Loucy (cell line): ENCODE measurements around the gene U2AF2.

Source experiments
- H2AFZ ChIP-seq: fragments of 200-600 bp; sonication (generic); 2 replicates; pipeline ENCODE4 v1.6.0; 2016; ENCODE audit warnings: antibody characterized with exemption, mild to moderate bottlenecking, low read length, moderate library complexity
- H3F3A ChIP-seq: fragments of 200-600 bp; 2 replicates; pipeline ENCODE4 v1.6.0; 2016; ENCODE audit warnings: antibody characterized with exemption, low read depth, mild to moderate bottlenecking
- H3K27me3 ChIP-seq: fragments of 200-600 bp; sonication (generic); 2 replicates; pipeline ENCODE4 v1.6.1; 2014; ENCODE audit warnings: low read length, mild to moderate bottlenecking; ENCODE audit not compliant: insufficient read depth, poor library complexity, severe bottlenecking
- H3K36me3 ChIP-seq: fragments of 200-600 bp; sonication (generic); 2 replicates; pipeline ENCODE4 v1.6.1; 2016; ENCODE audit warnings: low read length; ENCODE audit not compliant: insufficient read depth
- H3K4me1 ChIP-seq: fragments of 200-600 bp; sonication (generic); 2 replicates; pipeline ENCODE4 v1.5.1; 2014; ENCODE audit warnings: low read length, mild to moderate bottlenecking; ENCODE audit not compliant: insufficient read depth, poor library complexity, severe bottlenecking
- H3K4me2 ChIP-seq: fragments of 200-600 bp; sonication (generic); 2 replicates; pipeline ENCODE4 v1.6.0; 2014; ENCODE audit warnings: antibody characterized with exemption, low read length, low read depth, mild to moderate bottlenecking; ENCODE audit not compliant: poor library complexity, severe bottlenecking
- H3K4me3 ChIP-seq: fragments of 200-600 bp; sonication (generic); 2 replicates; pipeline ENCODE4 v1.5.1; 2014; ENCODE audit warnings: low read length, mild to moderate bottlenecking, mixed read lengths; ENCODE audit not compliant: poor library complexity, severe bottlenecking
- H3K79me2 ChIP-seq: fragments of 200-600 bp; sonication (generic); 2 replicates; pipeline ENCODE4 v1.6.1; 2014; ENCODE audit warnings: low read length; ENCODE audit not compliant: insufficient read depth
- H3K9ac ChIP-seq: fragments of 200-600 bp; sonication (generic); 2 replicates; pipeline ENCODE4 v1.6.0; 2014; ENCODE audit warnings: mild to moderate bottlenecking, low read depth, low read length, moderate library complexity; ENCODE audit not compliant: poor library complexity, severe bottlenecking
- H3K9me2 ChIP-seq: fragments of 200-600 bp; sonication (generic); replicated peaks from 2 replicates; pipeline ENCODE4 v1.6.1; 2016; ENCODE audit warnings: low read depth, low read length, mixed read lengths
- H3K9me3 ChIP-seq: fragments of 200-600 bp; sonication (generic); 2 replicates; pipeline ENCODE4 v1.6.1; 2014; ENCODE audit warnings: mild to moderate bottlenecking, antibody characterized with exemption, low read length, low read depth; ENCODE audit not compliant: insufficient read depth
- H4K20me1 ChIP-seq: fragments of 200-600 bp; sonication (generic); 2 replicates; pipeline ENCODE4 v1.6.0; 2014; ENCODE audit warnings: antibody characterized with exemption, low read length, mild to moderate bottlenecking; ENCODE audit not compliant: insufficient read depth, poor library complexity, severe bottlenecking
- EZH2phosphoT487 ChIP-seq: fragments of 200-600 bp; IDR thresholded peaks from 2 replicates; pipeline ENCODE4 v1.6.1; 2018; ENCODE audit warnings: antibody characterized with exemption, mild to moderate bottlenecking, moderate library complexity, borderline replicate concordance
- TF ChIP-seq, protein P1 (sequence below): fragments of 200-600 bp; sonication (generic); conservative IDR thresholded peaks from 2 replicates; pipeline ENCODE4 v1.5.1; 2014; ENCODE audit warnings: mild to moderate bottlenecking, antibody characterized with exemption, low read length

Gene U2AF2

DNA sequence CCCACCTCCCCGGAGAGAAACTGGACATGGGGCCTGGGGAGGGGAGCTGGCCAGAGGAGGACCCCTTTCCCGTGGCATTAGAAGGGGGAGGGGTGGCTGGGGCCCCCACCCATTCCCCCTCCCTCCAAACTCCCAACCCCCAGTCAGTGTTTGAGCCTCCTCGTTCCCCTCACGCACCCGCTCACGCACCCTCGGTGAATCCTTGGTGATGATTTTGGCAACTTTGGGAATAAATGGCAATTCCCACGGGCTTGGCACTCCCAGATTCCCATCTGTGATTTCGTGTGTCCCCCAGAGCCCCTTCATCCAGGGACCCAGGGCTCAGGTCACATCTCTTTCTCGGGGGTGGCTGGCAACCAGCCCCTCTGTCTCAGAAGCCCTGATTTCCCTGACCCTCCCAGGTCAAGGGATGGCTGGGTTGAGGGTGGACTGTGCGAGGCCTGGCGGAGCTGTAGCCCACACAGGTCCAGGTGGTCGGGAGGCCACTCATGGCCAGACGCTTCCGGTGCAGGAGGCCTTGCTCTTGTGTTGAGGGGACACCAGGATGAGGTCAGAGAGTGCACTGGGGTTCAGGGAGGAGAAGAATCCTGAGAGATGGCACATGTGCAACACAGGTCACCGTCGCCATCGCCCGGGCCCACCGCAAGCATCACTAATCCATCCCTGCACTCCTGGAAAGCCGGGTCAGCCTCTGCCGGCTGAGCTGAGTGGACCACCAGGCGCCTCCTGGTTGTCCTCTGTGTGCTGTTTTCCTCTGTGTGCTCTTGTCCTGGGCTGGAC, 40.9 kb downstream of the U2AF2 start:
- Histone ChIP-seq H3K9me2 (no peaks in the 10 kb centered on the region), H2AFZ (no peak overlapping the region), H3K4me1 (no peaks in the 10 kb centered on the region), H3F3A (no peaks in the 10 kb centered on the region), H3K4me2 (no peak overlapping the region), H3K79me2 (no peaks in the 10 kb centered on the region), H3K9ac (no peak overlapping the region), H3K9me3 (no peaks in the 10 kb centered on the region), H3K36me3 (peaks cover 57% of the 10 kb centered on the region; the same call in 1 of the 2 replicates), H3K27me3 (no peaks in the 10 kb centered on the region), H3K4me3 (no peak overlapping the region), H4K20me1 (no peaks in the 10 kb centered on the region)
- TF ChIP-seq, protein P1, sequence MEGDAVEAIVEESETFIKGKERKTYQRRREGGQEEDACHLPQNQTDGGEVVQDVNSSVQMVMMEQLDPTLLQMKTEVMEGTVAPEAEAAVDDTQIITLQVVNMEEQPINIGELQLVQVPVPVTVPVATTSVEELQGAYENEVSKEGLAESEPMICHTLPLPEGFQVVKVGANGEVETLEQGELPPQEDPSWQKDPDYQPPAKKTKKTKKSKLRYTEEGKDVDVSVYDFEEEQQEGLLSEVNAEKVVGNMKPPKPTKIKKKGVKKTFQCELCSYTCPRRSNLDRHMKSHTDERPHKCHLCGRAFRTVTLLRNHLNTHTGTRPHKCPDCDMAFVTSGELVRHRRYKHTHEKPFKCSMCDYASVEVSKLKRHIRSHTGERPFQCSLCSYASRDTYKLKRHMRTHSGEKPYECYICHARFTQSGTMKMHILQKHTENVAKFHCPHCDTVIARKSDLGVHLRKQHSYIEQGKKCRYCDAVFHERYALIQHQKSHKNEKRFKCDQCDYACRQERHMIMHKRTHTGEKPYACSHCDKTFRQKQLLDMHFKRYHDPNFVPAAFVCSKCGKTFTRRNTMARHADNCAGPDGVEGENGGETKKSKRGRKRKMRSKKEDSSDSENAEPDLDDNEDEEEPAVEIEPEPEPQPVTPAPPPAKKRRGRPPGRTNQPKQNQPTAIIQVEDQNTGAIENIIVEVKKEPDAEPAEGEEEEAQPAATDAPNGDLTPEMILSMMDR = no peak
- no peak for TF ChIP-seq EZH2phosphoT487

DNA sequence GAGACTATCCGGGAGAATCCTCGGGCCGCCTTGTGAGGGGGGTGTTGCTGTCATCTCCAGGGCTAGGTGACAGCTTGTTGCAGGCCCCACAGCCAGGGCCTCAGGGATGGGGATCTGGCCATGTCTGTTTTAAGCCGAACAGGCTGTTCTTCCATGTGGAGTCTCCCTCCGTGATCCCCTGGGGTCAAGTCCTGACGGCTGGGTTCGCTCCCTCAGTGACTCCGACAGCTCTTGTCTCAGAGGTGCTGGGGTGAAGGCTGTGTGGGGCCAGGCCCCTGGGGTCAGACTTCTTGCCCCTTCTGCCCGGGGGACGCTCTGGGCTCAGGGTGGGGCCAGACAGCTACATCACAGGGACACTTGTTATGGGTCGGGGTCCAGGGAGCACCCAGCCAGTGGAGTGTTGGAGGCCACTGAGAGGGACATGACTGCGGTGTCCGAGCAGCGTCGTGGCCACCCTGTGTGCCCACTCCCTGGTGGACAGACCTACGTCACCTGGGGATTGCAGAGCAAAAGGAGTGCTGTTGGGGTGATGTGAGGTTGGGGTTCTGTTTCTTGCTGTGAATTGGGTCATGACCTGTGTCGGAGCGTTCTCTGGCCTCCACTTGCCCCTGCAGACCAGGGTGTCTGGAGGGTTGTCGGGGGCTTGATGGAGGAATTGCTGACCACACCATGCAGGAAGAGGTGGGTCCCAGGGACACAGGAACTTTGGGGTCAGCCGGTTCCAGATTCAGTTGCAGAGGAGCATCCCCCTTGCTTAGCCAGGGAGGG, 41.6 kb downstream of the U2AF2 start:
- H3K4me3 ChIP-seq = no peak overlapping the region
- H3K27me3 ChIP-seq = no peaks in the 10 kb centered on the region
- no peaks in the 10 kb centered on the region for H3F3A ChIP-seq
- H3K79me2 ChIP-seq = no peaks in the 10 kb centered on the region
- no peak overlapping the region for H3K4me2 ChIP-seq
- peaks cover 50% of the 10 kb centered on the region; the same call in 1 of the 2 replicates for H3K36me3 ChIP-seq
- H3K9me3 ChIP-seq = no peaks in the 10 kb centered on the region
- H3K9ac ChIP-seq = no peak overlapping the region
- TF ChIP-seq EZH2phosphoT487 = no peak
- TF ChIP-seq, protein P1 = no peak
- no peaks in the 10 kb centered on the region for H3K4me1 ChIP-seq
- H2AFZ ChIP-seq = no peak overlapping the region
- no peaks in the 10 kb centered on the region for H4K20me1 ChIP-seq
- no peaks in the 10 kb centered on the region for H3K9me2 ChIP-seq

DNA sequence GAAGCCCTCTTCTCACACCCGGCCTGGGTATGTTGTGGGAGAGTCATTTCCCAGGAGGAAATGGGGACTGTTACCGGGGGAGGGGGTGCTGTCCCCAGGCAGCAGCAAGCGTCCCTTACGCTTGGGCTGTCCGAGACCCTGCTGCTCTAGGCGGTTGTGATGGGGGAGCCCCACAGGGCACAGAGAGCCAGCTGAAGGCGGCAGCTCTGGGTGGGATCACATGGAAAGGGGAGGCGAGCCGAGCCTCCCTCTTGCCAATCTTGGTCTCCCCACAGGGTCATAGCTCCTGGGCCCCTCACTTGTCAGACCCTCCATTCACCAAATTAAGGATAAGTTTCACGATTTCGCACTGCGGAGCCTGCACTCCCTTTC, 42.2 kb downstream of the U2AF2 start:
- Histone ChIP-seq H3K9me3 (no peaks in the 10 kb centered on the region), H3K4me1 (no peaks in the 10 kb centered on the region), H3K36me3 (peaks cover 44% of the 10 kb centered on the region; the same call in 1 of the 2 replicates), H3F3A (no peaks in the 10 kb centered on the region), H4K20me1 (no peaks in the 10 kb centered on the region), H3K9me2 (no peaks in the 10 kb centered on the region), H3K4me3 (no peak overlapping the region), H3K27me3 (no peaks in the 10 kb centered on the region), H3K4me2 (no peak overlapping the region), H3K79me2 (no peaks in the 10 kb centered on the region), H2AFZ (no peak overlapping the region), H3K9ac (no peak overlapping the region)
- TF ChIP-seq, protein P1 = no peak
- TF ChIP-seq EZH2phosphoT487 = no peak
